CD4-positive, alpha-beta T cell (primary cell): ENCODE results near the gene ELMO2. TPM values are rescaled to one million over a fixed set of nuclear protein-coding genes. Genes with fewer than 3 reads are reported as not detected.

Experiments used
- ATAC-seq: fragments of 200-7000 bp; cut with Tn5 transposase; one replicate; pipeline ENCODE4 v1.10.0; 2022; ENCODE audit warnings: mild to moderate bottlenecking; ENCODE audit not compliant: poor library complexity
- CTCF ChIA-PET: fragments of 350-600 bp; sonication (Branson Sonifier 250); formaldehyde crosslinking; loops from one replicate; lab custom pipeline; 2021; ENCODE audit warnings: antibody characterized with exemption, inconsistent platforms; lab: Charles Lee
- POLR2A ChIA-PET: fragments of 350-600 bp; sonication (Branson Sonifier 250); formaldehyde crosslinking; loops from one replicate; lab custom pipeline; 2021; ENCODE audit warnings: antibody characterized with exemption, inconsistent platforms; lab: Charles Lee
- DNase-seq, 14 experiments: peaks; one replicate each; pipeline ENCODE4 v3.0.0-alpha.2; 2013 to 2020; ENCODE audit warnings: mixed read lengths in 2 of 14
- H3K27ac ChIP-seq, 2 donors: one replicate each; pipeline versions ENCODE4 v1.5.1 to v1.7.0; 2013; ENCODE audit warnings: low read length in 2 of 2, low read depth in 1 of 2, mild to moderate bottlenecking in 1 of 2
- H3K27me3 ChIP-seq, 2 experiments: 1 replicate in 1 of 2; 2 replicates in 1 of 2; pipeline versions ENCODE4 v1.6.1 to v1.7.0; 2013; ENCODE audit warnings: low read length in 2 of 2, control low read depth in 1 of 2, mild to moderate bottlenecking in 1 of 2, moderate library complexity in 1 of 2; ENCODE audit not compliant: insufficient read depth in 2 of 2, control insufficient read depth in 1 of 2
- H3K36me3 ChIP-seq: one replicate; pipeline ENCODE4 v1.6.1; 2013; ENCODE audit warnings: low read length, control low read depth; ENCODE audit not compliant: insufficient read depth
- H3K4me1 ChIP-seq: one replicate; pipeline ENCODE4 v1.6.1; 2013; ENCODE audit warnings: low read length, control low read depth; ENCODE audit not compliant: insufficient read depth
- H3K4me3 ChIP-seq: one replicate; pipeline ENCODE4 v1.5.1; 2013; ENCODE audit warnings: mild to moderate bottlenecking, low read length, moderate library complexity
- H3K9me3 ChIP-seq, 2 experiments: 1 replicate in 1 of 2; 2 replicates in 1 of 2; pipeline versions ENCODE4 v1.6.1 to v1.7.0; 2013; ENCODE audit warnings: low read length in 2 of 2, mild to moderate bottlenecking in 2 of 2, control low read depth in 1 of 2, moderate library complexity in 1 of 2; ENCODE audit not compliant: control insufficient read depth in 1 of 2, insufficient read depth in 1 of 2
- H3K27ac Mint-ChIP-seq: one replicate; pipeline ENCODE4 v1.8.0; 2020; ENCODE audit warnings: mixed read lengths
- H3K27me3 Mint-ChIP-seq: one replicate; pipeline ENCODE4 v1.8.0; 2021; ENCODE audit warnings: mixed read lengths
- H3K36me3 Mint-ChIP-seq: one replicate; pipeline ENCODE4 v1.8.0; 2021; ENCODE audit warnings: low read depth, mixed read lengths
- H3K4me1 Mint-ChIP-seq: one replicate; pipeline ENCODE4 v1.8.0; 2021; ENCODE audit warnings: low read depth, mixed read lengths
- H3K4me3 Mint-ChIP-seq: one replicate; pipeline ENCODE4 v1.8.0; 2020; ENCODE audit warnings: mild to moderate bottlenecking, mixed read lengths
- H3K9me3 Mint-ChIP-seq: one replicate; pipeline ENCODE4 v1.8.0; 2020; ENCODE audit warnings: mixed read lengths
- CTCF ChIP-seq: fragments of 200-600 bp; IDR thresholded peaks from one replicate; pipeline ENCODE4 v1.8.0; 2022; ENCODE audit warnings: antibody characterized with exemption, mild to moderate bottlenecking
- intact Hi-C, 2 experiments: fragments of 100-400 bp; cut with DNase I in 1 of 2; cut with micrococcal nuclease in 1 of 2; formaldehyde crosslinking; loops; one replicate each; pipeline versions ENCODE4 v1.15.1 to v1.9.0; 2023 to 2025; cut with DNase I, micrococcal nuclease
- total RNA-seq, 174 experiments: library from RNA in 2 of 174; stranded (reverse) in 2 of 174; gene quantifications; one replicate each; pipeline ENCODE4 v1.2.3 and lab custom pipeline; 2021 to 2026

ELMO2 gene
- total RNA-seq, 2 experiments from 2014 or later: 85.6 TPM

GRCh38 chr20:46323557-46323956 lies 82.9 kb downstream of the ELMO2 start:
- ChIA-PET CTCF (no interaction called here), POLR2A (no interaction called here)
- Histone ChIP-seq H3K4me1 (no peaks in the 10 kb centered on the region), H3K36me3 (no peaks in the 10 kb centered on the region), H3K4me3 (no peak overlapping the region), H3K27ac (no peak overlapping the region), H3K27me3 (peaks cover 7 to 10% of the 10 kb centered on the region in 2 experiments), H3K9me3 (no peaks in the 10 kb centered on the region)
- H3K36me3 Mint-ChIP-seq: no peaks in the 10 kb centered on the region
- ATAC-seq: no peak
- H3K9me3 Mint-ChIP-seq: no peaks in the 10 kb centered on the region
- intact Hi-C loops: no loop called here
- H3K27me3 Mint-ChIP-seq: peaks cover 33% of the 10 kb centered on the region
- H3K4me3 Mint-ChIP-seq: no peak overlapping the region
- no peaks in the 10 kb centered on the region for H3K4me1 Mint-ChIP-seq
- H3K27ac Mint-ChIP-seq: no peak overlapping the region
- no peak for DNase-seq
- no peak for TF ChIP-seq CTCF

GRCh38 chr20:46322641-46323040 lies 83.8 kb downstream of the ELMO2 start:
- ChIA-PET POLR2A (no interaction called here), CTCF (no interaction called here)

GRCh38 chr20:46317685-46318177 lies 88.7 kb downstream of the ELMO2 start:
- Mint-ChIP-seq H3K4me1 (no peaks in the 10 kb centered on the region), H3K4me3 (no peak overlapping the region), H3K9me3 (no peaks in the 10 kb centered on the region), H3K27me3 (peaks cover 72% of the 10 kb centered on the region), H3K36me3 (no peaks in the 10 kb centered on the region), H3K27ac (no peak overlapping the region)
- no peak for TF ChIP-seq CTCF
- H3K27ac ChIP-seq: no peak overlapping the region
- intact Hi-C loops: no loop called here
- POLR2A ChIA-PET: no interaction called here
- peaks cover 0 to 10% of the 10 kb centered on the region in 2 experiments for H3K9me3 ChIP-seq
- ATAC-seq: no peak
- DNase-seq: no peak
- H3K36me3 ChIP-seq: no peaks in the 10 kb centered on the region
- CTCF ChIA-PET: no interaction called here
- H3K4me1 ChIP-seq: peaks cover 2% of the 10 kb centered on the region
- no peak overlapping the region for H3K4me3 ChIP-seq
- peaks cover 47 to 56% of the 10 kb centered on the region in 2 experiments for H3K27me3 ChIP-seq

More at GRCh38 chr20:46322641-46323040, 83.8 kb downstream of the ELMO2 start:
- Histone ChIP-seq H3K27me3 (peaks cover 12% of the 10 kb centered on the region in 2 experiments), H3K9me3 (peaks cover 0 to 1% of the 10 kb centered on the region in 2 experiments), H3K27ac (no peak overlapping the region), H3K4me1 (no peaks in the 10 kb centered on the region), H3K36me3 (no peaks in the 10 kb centered on the region), H3K4me3 (no peak overlapping the region)
- intact Hi-C loops: no loop called here
- Mint-ChIP-seq H3K27ac (no peak overlapping the region), H3K36me3 (no peaks in the 10 kb centered on the region), H3K4me1 (no peaks in the 10 kb centered on the region), H3K9me3 (no peaks in the 10 kb centered on the region), H3K27me3 (peaks cover 40% of the 10 kb centered on the region), H3K4me3 (no peak overlapping the region)
- DNase-seq (no peak), ATAC-seq (no peak)
- no peak for TF ChIP-seq CTCF
